Measurements from ENCODE around the gene MTCL3.
A peak's percentile ranks its signal among the peaks of the same experiment; 100 is the strongest.

Gene MTCL3

DNA sequence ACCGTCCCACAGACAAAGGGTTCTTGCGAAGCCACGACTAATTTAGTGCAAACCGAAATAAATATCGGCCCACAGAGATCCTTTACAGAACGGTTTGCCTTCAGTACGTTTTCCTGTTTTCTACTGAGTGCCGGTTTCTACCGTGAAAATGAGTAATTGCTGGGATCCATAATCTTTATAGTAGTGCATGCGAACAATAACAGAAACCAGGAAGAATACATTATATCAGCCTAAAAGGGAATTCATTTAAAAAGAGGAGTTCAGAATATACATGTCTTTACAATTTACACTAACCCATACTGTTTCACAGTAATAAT is 292 bp upstream of the MTCL3 start:
- in situ Hi-C loops (cut with HindIII; ENCODE audit: low pct_unique_long_range_greater_than_20kb, low sequenced_read_pairs) = no loop called here
- Histone ChIP-seq H3K36me3 (ENCODE audit: control insufficient read depth, insufficient read depth, low read length) (no peaks in the 10 kb centered on the region), H3K27me3 (ENCODE audit: control insufficient read depth, insufficient read depth, low read length) (peaks cover 17% of the 10 kb centered on the region), H3K27ac (ENCODE audit: low read length) (no peak overlapping the region), H3K4me3 (ENCODE audit: low read depth in 2 of 2, low read length in 2 of 2) (peak overlapping the region; percentile 20 to 26; a peak in 2 of 4 replicates), H3K9me3 (ENCODE audit: control insufficient read depth, insufficient read depth, low read depth, low read length) (no peaks in the 10 kb centered on the region), H3K4me1 (ENCODE audit: control insufficient read depth, insufficient read depth, low read length) (no peaks in the 10 kb centered on the region; the same call in 1 of the 2 replicates)
- DNase-seq (ENCODE audit: low read depth, low spot score) (no peak), ATAC-seq (no peak)
- TF ChIP-seq, protein P1, sequence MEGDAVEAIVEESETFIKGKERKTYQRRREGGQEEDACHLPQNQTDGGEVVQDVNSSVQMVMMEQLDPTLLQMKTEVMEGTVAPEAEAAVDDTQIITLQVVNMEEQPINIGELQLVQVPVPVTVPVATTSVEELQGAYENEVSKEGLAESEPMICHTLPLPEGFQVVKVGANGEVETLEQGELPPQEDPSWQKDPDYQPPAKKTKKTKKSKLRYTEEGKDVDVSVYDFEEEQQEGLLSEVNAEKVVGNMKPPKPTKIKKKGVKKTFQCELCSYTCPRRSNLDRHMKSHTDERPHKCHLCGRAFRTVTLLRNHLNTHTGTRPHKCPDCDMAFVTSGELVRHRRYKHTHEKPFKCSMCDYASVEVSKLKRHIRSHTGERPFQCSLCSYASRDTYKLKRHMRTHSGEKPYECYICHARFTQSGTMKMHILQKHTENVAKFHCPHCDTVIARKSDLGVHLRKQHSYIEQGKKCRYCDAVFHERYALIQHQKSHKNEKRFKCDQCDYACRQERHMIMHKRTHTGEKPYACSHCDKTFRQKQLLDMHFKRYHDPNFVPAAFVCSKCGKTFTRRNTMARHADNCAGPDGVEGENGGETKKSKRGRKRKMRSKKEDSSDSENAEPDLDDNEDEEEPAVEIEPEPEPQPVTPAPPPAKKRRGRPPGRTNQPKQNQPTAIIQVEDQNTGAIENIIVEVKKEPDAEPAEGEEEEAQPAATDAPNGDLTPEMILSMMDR (IDR thresholded peaks at IDR 0.05) = no peak
- TF ChIP-seq POLR2AphosphoS5 (IDR thresholded peaks at IDR 0.05; ENCODE audit: low read depth, low read length) = no peak
- TF ChIP-seq, protein P2, sequence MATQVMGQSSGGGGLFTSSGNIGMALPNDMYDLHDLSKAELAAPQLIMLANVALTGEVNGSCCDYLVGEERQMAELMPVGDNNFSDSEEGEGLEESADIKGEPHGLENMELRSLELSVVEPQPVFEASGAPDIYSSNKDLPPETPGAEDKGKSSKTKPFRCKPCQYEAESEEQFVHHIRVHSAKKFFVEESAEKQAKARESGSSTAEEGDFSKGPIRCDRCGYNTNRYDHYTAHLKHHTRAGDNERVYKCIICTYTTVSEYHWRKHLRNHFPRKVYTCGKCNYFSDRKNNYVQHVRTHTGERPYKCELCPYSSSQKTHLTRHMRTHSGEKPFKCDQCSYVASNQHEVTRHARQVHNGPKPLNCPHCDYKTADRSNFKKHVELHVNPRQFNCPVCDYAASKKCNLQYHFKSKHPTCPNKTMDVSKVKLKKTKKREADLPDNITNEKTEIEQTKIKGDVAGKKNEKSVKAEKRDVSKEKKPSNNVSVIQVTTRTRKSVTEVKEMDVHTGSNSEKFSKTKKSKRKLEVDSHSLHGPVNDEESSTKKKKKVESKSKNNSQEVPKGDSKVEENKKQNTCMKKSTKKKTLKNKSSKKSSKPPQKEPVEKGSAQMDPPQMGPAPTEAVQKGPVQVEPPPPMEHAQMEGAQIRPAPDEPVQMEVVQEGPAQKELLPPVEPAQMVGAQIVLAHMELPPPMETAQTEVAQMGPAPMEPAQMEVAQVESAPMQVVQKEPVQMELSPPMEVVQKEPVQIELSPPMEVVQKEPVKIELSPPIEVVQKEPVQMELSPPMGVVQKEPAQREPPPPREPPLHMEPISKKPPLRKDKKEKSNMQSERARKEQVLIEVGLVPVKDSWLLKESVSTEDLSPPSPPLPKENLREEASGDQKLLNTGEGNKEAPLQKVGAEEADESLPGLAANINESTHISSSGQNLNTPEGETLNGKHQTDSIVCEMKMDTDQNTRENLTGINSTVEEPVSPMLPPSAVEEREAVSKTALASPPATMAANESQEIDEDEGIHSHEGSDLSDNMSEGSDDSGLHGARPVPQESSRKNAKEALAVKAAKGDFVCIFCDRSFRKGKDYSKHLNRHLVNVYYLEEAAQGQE (IDR thresholded peaks at IDR 0.05; ENCODE audit: insufficient read depth in 1 of 2, low read depth in 2 of 2, low read length in 1 of 2) = no peak
- TF ChIP-seq SIN3A (IDR thresholded peaks at IDR 0.05; ENCODE audit: borderline replicate concordance, insufficient read depth, low read depth, low read length) = no peak
- TF ChIP-seq TCF7L2 (IDR thresholded peaks at IDR 0.05; ENCODE audit: low read depth, low read length) = no peak
- CTCF ChIA-PET = no interaction called here
- intact Hi-C loops (cut with micrococcal nuclease; ENCODE audit: unreplicated experiment) = no loop called here
- POLR2A ChIA-PET = no interaction called here
- no TSS peak for BruUV-seq (replicated peaks)

DNA sequence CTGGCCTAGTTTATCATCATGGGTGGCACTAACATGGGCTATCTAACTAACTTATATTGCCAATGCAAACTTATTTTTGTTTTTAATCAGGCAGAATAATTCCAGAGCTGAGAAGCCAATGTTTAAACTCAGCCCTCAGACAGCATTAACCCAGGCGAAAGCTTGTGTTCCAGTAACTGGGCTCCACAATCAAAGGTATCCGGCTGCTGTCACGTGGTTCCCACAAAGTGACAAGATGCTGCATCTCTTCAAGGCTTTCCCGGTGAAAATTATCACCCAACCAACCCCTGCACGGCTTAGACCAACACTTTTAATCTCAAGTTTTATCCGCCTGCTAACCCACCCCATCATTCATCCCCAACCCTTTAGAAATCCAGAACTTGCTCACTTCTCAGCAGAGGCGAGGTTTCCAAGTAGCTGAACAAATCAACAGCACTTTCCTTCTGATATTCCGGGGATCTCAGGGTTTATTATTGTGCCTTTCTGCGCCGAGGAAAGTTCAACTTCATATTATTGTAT is 885 bp downstream of the MTCL3 start:
- TF ChIP-seq, protein P1 (IDR thresholded peaks at IDR 0.05) = no peak
- TF ChIP-seq, protein P2 (IDR thresholded peaks at IDR 0.05; ENCODE audit: insufficient read depth in 1 of 2, low read depth in 2 of 2, low read length in 1 of 2) = no peak
- TF ChIP-seq SIN3A (IDR thresholded peaks at IDR 0.05; ENCODE audit: borderline replicate concordance, insufficient read depth, low read depth, low read length) = no peak
- TF ChIP-seq TCF7L2 (IDR thresholded peaks at IDR 0.05; ENCODE audit: low read depth, low read length) = no peak
- TF ChIP-seq POLR2AphosphoS5 (IDR thresholded peaks at IDR 0.05; ENCODE audit: low read depth, low read length) = no peak
- no peak overlapping the region for H3K27ac ChIP-seq (ENCODE audit: low read length)
- DNase-seq (ENCODE audit: low read depth, low spot score) (no peak), ATAC-seq (no peak)
- peaks cover 12% of the 10 kb centered on the region for H3K27me3 ChIP-seq (ENCODE audit: control insufficient read depth, insufficient read depth, low read length)
- BruUV-seq (replicated peaks) = no TSS peak
- H3K4me1 ChIP-seq (ENCODE audit: control insufficient read depth, insufficient read depth, low read length) = no peaks in the 10 kb centered on the region; the same call in 1 of the 2 replicates
- POLR2A ChIA-PET = no interaction called here
- intact Hi-C loops (cut with micrococcal nuclease; ENCODE audit: unreplicated experiment) = no loop called here
- peak overlapping the region in 1 of 2 experiments; percentile 26; a peak in 1 of 4 replicates for H3K4me3 ChIP-seq (ENCODE audit: low read depth in 2 of 2, low read length in 2 of 2)
- in situ Hi-C loops (cut with HindIII; ENCODE audit: low pct_unique_long_range_greater_than_20kb, low sequenced_read_pairs) = no loop called here
- no peaks in the 10 kb centered on the region for H3K36me3 ChIP-seq (ENCODE audit: control insufficient read depth, insufficient read depth, low read length)
- no peaks in the 10 kb centered on the region for H3K9me3 ChIP-seq (ENCODE audit: control insufficient read depth, insufficient read depth, low read depth, low read length)
- CTCF ChIA-PET = interaction anchor here (1.0 kb wide), 1 partner anchor 20 kb away, joined by 3 read pairs; no protein-coding TSS in a partner anchor
